OCI-LY3 (cell line): ENCODE data around the gene BAG3.

ENCODE experiments used
- EZH2phosphoT487 ChIP-seq: fragments of 200-600 bp; shearing (Covaris generic); IDR thresholded peaks from 2 replicates; pipeline ENCODE4 v1.6.1; 2018; ENCODE audit warnings: antibody characterized with exemption, mixed run types, low read depth
- TF ChIP-seq, protein P1 (sequence below): fragments of 200-600, 300-600 bp; sonication (generic); IDR thresholded peaks from 2 replicates; pipeline ENCODE4 v1.5.1; 2014; ENCODE audit warnings: antibody characterized with exemption, low read length, low read depth

DNA sequence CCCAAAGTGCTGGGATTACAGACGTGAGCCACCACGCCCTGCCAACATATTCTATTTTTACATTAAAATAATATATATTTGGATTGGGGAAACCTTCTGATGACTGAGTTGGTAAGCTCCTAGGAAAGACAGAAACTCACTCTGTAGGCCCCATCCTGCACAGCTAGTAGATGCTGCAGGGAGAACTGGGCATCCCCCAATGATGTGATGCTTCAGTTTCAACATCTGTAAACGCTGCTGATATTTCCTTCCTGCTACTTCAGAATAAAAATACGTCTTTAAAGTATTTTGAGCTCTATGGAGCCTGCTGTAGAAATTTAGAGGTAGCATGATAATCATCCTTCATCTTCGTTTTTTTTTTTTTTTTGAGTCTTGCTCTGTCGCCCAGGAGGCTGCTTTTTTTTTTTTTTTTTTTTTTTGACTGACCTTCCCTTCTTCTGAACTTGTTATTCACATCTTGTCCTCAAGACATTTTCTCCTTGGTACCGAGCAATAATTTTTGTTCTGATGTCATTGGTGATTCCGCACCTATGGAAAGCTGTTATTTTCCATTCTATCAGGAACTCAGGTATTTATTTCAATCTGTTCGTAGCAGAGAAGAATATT, 52.8 kb downstream of the BAG3 start:
- TF ChIP-seq, protein P1, sequence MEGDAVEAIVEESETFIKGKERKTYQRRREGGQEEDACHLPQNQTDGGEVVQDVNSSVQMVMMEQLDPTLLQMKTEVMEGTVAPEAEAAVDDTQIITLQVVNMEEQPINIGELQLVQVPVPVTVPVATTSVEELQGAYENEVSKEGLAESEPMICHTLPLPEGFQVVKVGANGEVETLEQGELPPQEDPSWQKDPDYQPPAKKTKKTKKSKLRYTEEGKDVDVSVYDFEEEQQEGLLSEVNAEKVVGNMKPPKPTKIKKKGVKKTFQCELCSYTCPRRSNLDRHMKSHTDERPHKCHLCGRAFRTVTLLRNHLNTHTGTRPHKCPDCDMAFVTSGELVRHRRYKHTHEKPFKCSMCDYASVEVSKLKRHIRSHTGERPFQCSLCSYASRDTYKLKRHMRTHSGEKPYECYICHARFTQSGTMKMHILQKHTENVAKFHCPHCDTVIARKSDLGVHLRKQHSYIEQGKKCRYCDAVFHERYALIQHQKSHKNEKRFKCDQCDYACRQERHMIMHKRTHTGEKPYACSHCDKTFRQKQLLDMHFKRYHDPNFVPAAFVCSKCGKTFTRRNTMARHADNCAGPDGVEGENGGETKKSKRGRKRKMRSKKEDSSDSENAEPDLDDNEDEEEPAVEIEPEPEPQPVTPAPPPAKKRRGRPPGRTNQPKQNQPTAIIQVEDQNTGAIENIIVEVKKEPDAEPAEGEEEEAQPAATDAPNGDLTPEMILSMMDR, result no peak
- no peak for TF ChIP-seq EZH2phosphoT487
